ENCODE measurements around the gene RNF144A. TPM values are rescaled to one million over a fixed set of nuclear protein-coding genes. Genes with fewer than 3 reads are reported as not detected.
A peak's percentile ranks its signal among the peaks of the same experiment; 100 is the strongest.
"Not testable (repeated sequence)": the region's sequence is repeated elsewhere in the genome, so short reads cannot be mapped to it uniquely, and the experiment has no call there.

The RNF144A gene
- total RNA-seq, 2 experiments from 2014 or later: 38.6 to 42.7 TPM

GRCh38 chr2:6883448-6884122 lies 33.6 kb upstream of the RNF144A start:
- POLR2A ChIA-PET: no interaction called here
- CTCF ChIA-PET: interaction anchor here (4.9 kb wide), 1 partner anchor 13 kb away, joined by 19 read pairs; no protein-coding TSS in a partner anchor
- Mint-ChIP-seq H3K36me3 (ENCODE audit: low read depth) (peaks cover 3% of the 10 kb centered on the region), H3K27ac (no peak overlapping the region), H3K27me3 (no peaks in the 10 kb centered on the region), H3K4me1 (peaks cover 29% of the 10 kb centered on the region), H3K4me3 (no peak overlapping the region), H3K9me3 (ENCODE audit: low read depth) (no peaks in the 10 kb centered on the region)
- DNase-seq: no peak
- intact Hi-C loops (cut with DNase I, micrococcal nuclease): no loop called here
- no peak for ATAC-seq

DNA sequence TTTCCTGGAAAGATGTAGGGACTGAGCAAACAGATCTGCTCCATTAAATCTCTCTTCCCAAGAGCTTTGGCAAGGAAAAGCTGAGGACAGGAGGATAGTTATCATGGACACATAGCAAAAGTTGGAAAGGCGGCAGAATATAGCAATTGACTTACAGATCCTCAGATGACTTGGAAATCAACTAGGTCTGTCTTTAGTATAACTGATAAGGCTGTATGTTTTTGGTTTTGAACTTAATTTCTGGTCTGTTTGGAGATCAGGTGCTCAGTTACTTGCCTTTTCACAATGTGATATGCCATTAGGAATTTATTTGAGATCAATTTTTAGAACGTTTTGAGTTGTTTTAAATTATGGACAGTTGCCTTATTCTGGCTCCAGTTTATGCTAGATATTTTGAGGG lies 31.7 kb upstream of the RNF144A start:
- ATAC-seq (no peak), DNase-seq (no peak)
- H3K9me3 Mint-ChIP-seq (ENCODE audit: low read depth): no peaks in the 10 kb centered on the region
- peaks cover 3% of the 10 kb centered on the region for H3K36me3 Mint-ChIP-seq (ENCODE audit: low read depth)
- intact Hi-C loops (cut with DNase I, micrococcal nuclease): no loop called here
- ChIA-PET POLR2A (no interaction called here), CTCF (interaction anchor here (1.0 to 4.9 kb wide), 3 partner anchors 9 to 13 kb away, joined by 3 to 19 read pairs (median 3); no protein-coding TSS in a partner anchor)
- no peaks in the 10 kb centered on the region for H3K27me3 Mint-ChIP-seq
- no peak overlapping the region for H3K27ac Mint-ChIP-seq
- peaks cover 12% of the 10 kb centered on the region for H3K4me1 Mint-ChIP-seq
- no peak overlapping the region for H3K4me3 Mint-ChIP-seq

- intact Hi-C loops (cut with DNase I, micrococcal nuclease): no loop called here
- no peak for ATAC-seq
- Mint-ChIP-seq H3K27me3 (no peaks in the 10 kb centered on the region), H3K36me3 (ENCODE audit: low read depth) (peaks cover 3% of the 10 kb centered on the region), H3K9me3 (ENCODE audit: low read depth) (no peaks in the 10 kb centered on the region), H3K27ac (no peak overlapping the region), H3K4me1 (peaks cover 9% of the 10 kb centered on the region), H3K4me3 (no peak overlapping the region)
- ChIA-PET POLR2A (no interaction called here), CTCF (interaction anchor here (1.0 to 4.9 kb wide), 3 partner anchors 8 to 14 kb away, joined by 3 to 19 read pairs (median 3); no protein-coding TSS in a partner anchor)
- DNase-seq: no peak
Observed at GRCh38 chr2:6885968-6886367, 31.2 kb upstream of the RNF144A start.

DNA sequence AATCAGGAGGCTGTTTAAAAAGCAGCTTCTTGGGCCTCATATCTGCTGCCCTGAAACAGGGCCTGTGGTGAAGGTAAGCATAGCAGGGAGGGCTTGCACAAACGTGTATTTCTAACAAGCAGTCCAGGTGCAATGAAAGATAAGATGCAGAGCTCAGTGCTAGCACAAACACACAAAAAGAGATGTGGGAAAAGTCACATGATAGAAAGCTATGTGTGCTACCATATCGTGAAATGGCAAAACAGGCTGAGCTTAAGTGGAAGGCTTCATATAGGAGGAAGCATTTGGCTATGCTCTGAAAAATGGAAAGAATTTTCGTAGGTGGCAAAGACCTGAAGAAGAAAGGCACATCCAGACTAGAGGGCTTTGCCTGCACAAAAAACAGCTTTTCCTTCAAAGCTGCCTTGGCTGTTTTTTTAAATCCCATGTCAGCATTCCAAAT lies 29.4 kb upstream of the RNF144A start:
- CTCF ChIA-PET: interaction anchor here (0.7 to 1.7 kb wide), 7 partner anchors 9 to 252 kb away, joined by 3 to 13 read pairs (median 5); no protein-coding TSS in a partner anchor
- Mint-ChIP-seq H3K9me3 (ENCODE audit: low read depth) (no peaks in the 10 kb centered on the region), H3K4me1 (no peaks in the 10 kb centered on the region), H3K27me3 (no peaks in the 10 kb centered on the region), H3K4me3 (no peak overlapping the region), H3K27ac (no peak overlapping the region), H3K36me3 (ENCODE audit: low read depth) (peaks cover 3% of the 10 kb centered on the region)
- DNase-seq: no peak
- intact Hi-C loops (cut with DNase I, micrococcal nuclease): no loop called here
- no peak for ATAC-seq
- POLR2A ChIA-PET: no interaction called here

DNA sequence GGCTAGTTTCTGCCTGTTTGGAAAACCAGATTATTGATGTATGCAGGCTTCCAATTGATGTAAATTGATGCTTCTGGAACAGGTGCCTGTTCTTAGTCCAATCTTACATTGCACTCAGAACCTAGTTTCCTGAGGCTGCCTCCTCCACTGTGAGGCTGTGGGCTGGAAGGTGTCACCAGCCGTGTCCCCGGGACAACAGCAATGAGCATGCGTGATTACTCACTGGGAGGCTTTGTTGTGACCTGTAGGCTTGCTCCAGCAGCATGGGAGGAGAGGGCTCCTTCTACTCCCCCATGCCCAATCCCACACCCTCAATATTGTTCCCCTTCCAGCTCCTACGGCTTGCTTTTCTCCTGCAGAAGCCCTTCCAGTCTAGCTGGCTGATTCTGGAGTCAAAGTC lies 28.5 kb upstream of the RNF144A start:
- Mint-ChIP-seq H3K4me1 (no peaks in the 10 kb centered on the region), H3K27me3 (no peaks in the 10 kb centered on the region), H3K4me3 (no peak overlapping the region), H3K9me3 (ENCODE audit: low read depth) (no peaks in the 10 kb centered on the region), H3K36me3 (ENCODE audit: low read depth) (peaks cover 3% of the 10 kb centered on the region), H3K27ac (no peak overlapping the region)
- peak; percentile 47 for ATAC-seq
- DNase-seq: no peak
- intact Hi-C loops (cut with DNase I, micrococcal nuclease): no loop called here
- ChIA-PET POLR2A (no interaction called here), CTCF (interaction anchor here (1.5 to 1.6 kb wide), 3 partner anchors 8 to 125 kb away, joined by 7 to 13 read pairs (median 9); no protein-coding TSS in a partner anchor)

DNA sequence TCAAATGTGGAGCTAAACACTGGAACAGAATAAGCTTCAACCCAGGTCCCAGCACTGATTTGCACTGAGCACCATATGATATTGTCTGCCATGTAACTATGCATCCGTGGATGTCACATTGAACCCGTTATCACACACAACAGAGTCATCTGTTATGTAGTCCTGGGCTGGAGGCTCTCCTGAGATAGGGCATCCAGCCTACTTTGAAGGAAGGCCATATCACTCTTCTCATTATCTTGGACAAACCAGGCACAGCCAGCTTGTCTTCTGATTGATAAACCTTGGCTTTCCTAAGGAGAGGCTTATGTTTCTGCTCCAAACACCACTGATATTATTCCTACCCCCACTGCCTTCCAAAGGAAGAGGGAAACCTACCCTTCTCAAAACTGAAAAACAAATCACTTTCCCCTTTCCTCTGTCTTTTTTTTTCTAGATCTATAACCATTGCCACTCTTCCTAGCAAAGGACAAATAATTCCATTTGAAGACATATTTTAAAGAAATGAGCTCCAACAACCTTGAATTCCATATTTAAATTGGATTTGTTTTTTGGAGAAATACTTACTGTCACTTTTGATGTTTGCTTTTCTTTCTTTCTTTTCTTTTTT lies 23.2 kb upstream of the RNF144A start:
- Mint-ChIP-seq H3K27ac (no peak overlapping the region), H3K4me3 (no peak overlapping the region), H3K36me3 (ENCODE audit: low read depth) (no peaks in the 10 kb centered on the region), H3K27me3 (no peaks in the 10 kb centered on the region), H3K4me1 (peaks cover 9% of the 10 kb centered on the region), H3K9me3 (ENCODE audit: low read depth) (no peaks in the 10 kb centered on the region)
- ChIA-PET POLR2A (no interaction called here), CTCF (interaction anchor here (1.0 to 4.8 kb wide), 12 partner anchors 8 to 175 kb away, joined by 3 to 53 read pairs (median 4); no protein-coding TSS in a partner anchor)
- ATAC-seq (no peak), DNase-seq (no peak)
- intact Hi-C loops (cut with DNase I, micrococcal nuclease): no loop called here

GRCh38 chr2:6896930-6897759 lies 20.1 kb upstream of the RNF144A start:
- Mint-ChIP-seq H3K4me1 (peaks cover 9% of the 10 kb centered on the region), H3K27me3 (no peaks in the 10 kb centered on the region), H3K9me3 (ENCODE audit: low read depth) (peaks cover 10% of the 10 kb centered on the region), H3K27ac (peak overlapping the region; percentile 14), H3K36me3 (ENCODE audit: low read depth) (peaks cover 11% of the 10 kb centered on the region), H3K4me3 (no peak overlapping the region)
- POLR2A ChIA-PET: interaction anchor here (0.7 to 0.8 kb wide), 3 partner anchors 17 to 796 kb away, joined by 3 to 4 read pairs (median 3); no protein-coding TSS in a partner anchor
- no peak for DNase-seq
- CTCF ChIA-PET: interaction anchor here (0.7 to 4.8 kb wide), 36 partner anchors 9 to 1591 kb away, joined by 3 to 53 read pairs (median 5); partner anchors contain the start of genes RNF144A and RSAD2
- intact Hi-C loops (cut with DNase I, micrococcal nuclease): loop anchor here (1.0 to 5.0 kb wide), 7 partner anchors 16 to 188 kb away; partner anchors contain the start of gene RNF144A (in 1 of the 2)
- ATAC-seq: peak; percentile 69

DNA sequence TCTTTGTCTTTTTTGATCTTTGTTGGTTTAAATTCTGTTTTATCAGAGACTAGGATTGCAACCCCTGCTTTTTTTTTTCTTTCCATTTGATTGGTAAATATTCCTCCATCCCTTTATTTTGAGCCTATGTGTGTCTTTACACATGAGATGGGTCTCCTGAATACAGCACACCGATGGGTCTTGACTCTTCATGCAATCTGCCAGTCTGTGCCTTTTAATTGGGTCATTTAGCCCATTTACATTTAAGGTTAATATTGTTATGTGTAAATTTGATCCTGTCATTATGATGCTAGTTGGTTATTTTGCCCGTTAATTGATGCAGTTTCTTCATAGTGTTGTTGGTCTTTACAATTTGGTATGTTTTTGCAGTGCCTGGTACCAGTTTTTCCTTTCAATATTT lies 14.6 kb upstream of the RNF144A start:
- Mint-ChIP-seq H3K36me3 (ENCODE audit: low read depth) (peaks cover 45% of the 10 kb centered on the region), H3K9me3 (ENCODE audit: low read depth) (peaks cover 31% of the 10 kb centered on the region), H3K4me1 (peaks cover 23% of the 10 kb centered on the region)
- H3K27ac Mint-ChIP-seq; intact Hi-C loops (cut with DNase I, micrococcal nuclease); POLR2A ChIA-PET; ATAC-seq; DNase-seq; H3K4me3 Mint-ChIP-seq; H3K27me3 Mint-ChIP-seq: not testable (repeated sequence)
- CTCF ChIA-PET: interaction anchor here (0.6 to 0.7 kb wide), 2 partner anchors 15 to 111 kb away, joined by 3 to 4 read pairs; no protein-coding TSS in a partner anchor

DNA sequence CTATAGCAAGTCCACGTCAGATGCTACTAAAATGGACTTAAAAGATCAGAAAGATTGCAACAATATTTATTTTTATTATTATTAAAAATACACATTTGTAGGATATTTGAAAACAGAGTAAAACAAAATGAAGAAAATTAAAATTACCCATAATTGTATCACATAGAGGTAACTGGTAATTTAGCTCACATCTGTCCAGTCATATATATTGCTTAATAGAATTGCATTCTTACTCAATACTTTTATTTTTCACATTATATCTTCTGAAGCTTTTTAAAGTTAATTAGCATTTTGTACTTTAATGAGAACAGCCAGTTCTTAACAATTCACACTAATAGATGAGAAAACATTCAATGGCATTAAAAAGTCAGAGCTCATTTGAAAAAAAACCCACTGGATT lies 11.5 kb upstream of the RNF144A start:
- peaks cover 67% of the 10 kb centered on the region for H3K36me3 Mint-ChIP-seq (ENCODE audit: low read depth)
- no peak for ATAC-seq

DNA sequence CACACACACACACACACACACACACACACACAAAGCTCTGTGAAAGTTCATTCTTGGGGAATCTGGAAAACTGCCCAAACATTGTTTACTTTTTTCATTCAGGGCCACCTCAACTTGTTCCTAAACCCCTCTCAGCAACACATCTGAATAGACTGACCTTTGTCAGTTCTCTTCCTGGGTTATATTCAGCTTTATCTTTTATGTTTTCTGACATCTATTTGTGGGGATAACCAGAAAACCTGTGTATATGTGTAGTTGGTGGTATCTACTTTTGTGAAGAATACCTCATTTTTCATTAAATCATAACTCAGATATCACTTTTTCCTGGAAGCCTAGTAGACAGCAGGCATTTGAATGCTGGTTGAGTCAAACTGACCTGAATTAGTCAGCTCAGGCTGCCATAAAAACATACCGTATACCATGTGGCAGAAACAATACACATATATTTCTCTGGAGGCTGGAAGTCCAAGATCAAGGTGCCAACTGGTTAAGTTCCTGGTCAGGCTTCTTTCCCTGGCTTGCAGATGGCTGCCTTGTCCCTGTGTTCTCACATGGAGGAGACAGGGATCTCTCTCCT lies 11.0 kb upstream of the RNF144A start:
- H3K36me3 Mint-ChIP-seq (ENCODE audit: low read depth): peaks cover 72% of the 10 kb centered on the region
- POLR2A ChIA-PET: interaction anchor here (0.7 to 1.4 kb wide), 3 partner anchors 8 to 106 kb away, joined by 4 to 6 read pairs (median 6); no protein-coding TSS in a partner anchor
- H3K9me3 Mint-ChIP-seq (ENCODE audit: low read depth): peaks cover 30% of the 10 kb centered on the region
- intact Hi-C loops (cut with DNase I, micrococcal nuclease): loop anchor here (1.0 to 5.0 kb wide), 3 partner anchors 9 to 531 kb away; no protein-coding TSS in a partner anchor
- H3K4me1 Mint-ChIP-seq: peaks cover 58% of the 10 kb centered on the region
- no peaks in the 10 kb centered on the region for H3K27me3 Mint-ChIP-seq
- no peak overlapping the region for H3K4me3 Mint-ChIP-seq
- DNase-seq (peak; percentile 38), ATAC-seq (peak; percentile 82)
- CTCF ChIA-PET: interaction anchor here (0.6 to 3.1 kb wide), 8 partner anchors 9 to 139 kb away, joined by 3 to 39 read pairs (median 8); partner anchors contain the start of gene RNF144A
- H3K27ac Mint-ChIP-seq: peak overlapping the region; percentile 99

More for the DNA sequence above, 11.5 kb upstream of the RNF144A start:
- H3K27me3 Mint-ChIP-seq: no peaks in the 10 kb centered on the region
- peaks cover 33% of the 10 kb centered on the region for H3K9me3 Mint-ChIP-seq (ENCODE audit: low read depth)
- ChIA-PET CTCF (interaction anchor here (0.6 to 3.1 kb wide), 8 partner anchors 8 to 139 kb away, joined by 3 to 39 read pairs (median 8); partner anchors contain the start of gene RNF144A), POLR2A (interaction anchor here (0.7 to 1.4 kb wide), 4 partner anchors 9 to 89 kb away, joined by 3 to 6 read pairs (median 5); no protein-coding TSS in a partner anchor)
- DNase-seq: no peak
- no peak overlapping the region for H3K4me3 Mint-ChIP-seq
- H3K27ac Mint-ChIP-seq: peak overlapping the region; percentile 99
- intact Hi-C loops (cut with DNase I, micrococcal nuclease): loop anchor here (1.0 to 5.0 kb wide), 3 partner anchors 10 to 532 kb away; no protein-coding TSS in a partner anchor
- H3K4me1 Mint-ChIP-seq: peaks cover 52% of the 10 kb centered on the region

Measured in activated CD4-positive, alpha-beta T cell treated with anti-CD3 and anti-CD28 coated beads for 36 hours (primary cell).